Fibroblast of skin of left biceps (primary cell): Measurements from ENCODE around the gene ACADS.

Source experiments
- DNase-seq, 2 experiments: peaks; one replicate each; pipeline ENCODE4 v3.0.0-alpha.2; 2013; ENCODE audit warnings: low read depth in 2 of 2

Gene ACADS

GRCh38 chr12:120757226-120757742 lies 31.7 kb downstream of the ACADS start:
- DNase-seq = no peak

- no peak for DNase-seq
Observed at GRCh38 chr12:120757949-120758348, 32.3 kb downstream of the ACADS start.

- no peak for DNase-seq
Observed at GRCh38 chr12:120758798-120759590, 33.4 kb downstream of the ACADS start.

GRCh38 chr12:120759591-120760348 lies 34.1 kb downstream of the ACADS start:
- no peak for DNase-seq

- no peak for DNase-seq
Observed at GRCh38 chr12:120760349-120761254, 35.0 kb downstream of the ACADS start.

- peak; percentile 82 to 83 for DNase-seq
Observed at GRCh38 chr12:120761519-120761934, 35.9 kb downstream of the ACADS start.

GRCh38 chr12:120762086-120762485 lies 36.5 kb downstream of the ACADS start:
- DNase-seq = no peak

GRCh38 chr12:120763250-120763649 lies 37.6 kb downstream of the ACADS start:
- no peak for DNase-seq

- no peak for DNase-seq
Observed at GRCh38 chr12:120764816-120765215, 39.2 kb downstream of the ACADS start.

GRCh38 chr12:120766566-120766965 lies 40.9 kb downstream of the ACADS start:
- no peak for DNase-seq

GRCh38 chr12:120767071-120768024 lies 41.7 kb downstream of the ACADS start:
- no peak for DNase-seq

GRCh38 chr12:120771097-120771496 lies 45.5 kb downstream of the ACADS start:
- DNase-seq = no peak

- DNase-seq = no peak
Observed at GRCh38 chr12:120774169-120774916, 48.7 kb downstream of the ACADS start.

GRCh38 chr12:120775862-120776552 lies 50.4 kb downstream of the ACADS start:
- no peak for DNase-seq

- peak; percentile 8 to 13 for DNase-seq
Observed at GRCh38 chr12:120783197-120783596, 57.6 kb downstream of the ACADS start.

- DNase-seq = no peak
Observed at GRCh38 chr12:120784804-120785203, 59.2 kb downstream of the ACADS start.

GRCh38 chr12:120787889-120788288 lies 62.3 kb downstream of the ACADS start:
- DNase-seq = no peak
